OCI-LY1 (cell line): ENCODE measurements around the gene NIPAL1.

ENCODE experiments used
- EZH2 ChIP-seq: fragments of 200-600 bp; sonication (generic), shearing (Covaris generic); IDR thresholded peaks from 2 replicates; pipeline ENCODE4 v1.8.0; 2017; ENCODE audit warnings: borderline replicate concordance, mixed run types, mild to moderate bottlenecking, antibody characterized with exemption, low read length, moderate library complexity, mixed read lengths
- TF ChIP-seq, protein P1 (sequence below): fragments of 200-600 bp; sonication (generic), shearing (Covaris generic); IDR thresholded peaks from 2 replicates; pipeline ENCODE4 v1.5.1; 2017; ENCODE audit warnings: mild to moderate bottlenecking, antibody characterized with exemption, low read length, moderate library complexity, mixed read lengths

DNA sequence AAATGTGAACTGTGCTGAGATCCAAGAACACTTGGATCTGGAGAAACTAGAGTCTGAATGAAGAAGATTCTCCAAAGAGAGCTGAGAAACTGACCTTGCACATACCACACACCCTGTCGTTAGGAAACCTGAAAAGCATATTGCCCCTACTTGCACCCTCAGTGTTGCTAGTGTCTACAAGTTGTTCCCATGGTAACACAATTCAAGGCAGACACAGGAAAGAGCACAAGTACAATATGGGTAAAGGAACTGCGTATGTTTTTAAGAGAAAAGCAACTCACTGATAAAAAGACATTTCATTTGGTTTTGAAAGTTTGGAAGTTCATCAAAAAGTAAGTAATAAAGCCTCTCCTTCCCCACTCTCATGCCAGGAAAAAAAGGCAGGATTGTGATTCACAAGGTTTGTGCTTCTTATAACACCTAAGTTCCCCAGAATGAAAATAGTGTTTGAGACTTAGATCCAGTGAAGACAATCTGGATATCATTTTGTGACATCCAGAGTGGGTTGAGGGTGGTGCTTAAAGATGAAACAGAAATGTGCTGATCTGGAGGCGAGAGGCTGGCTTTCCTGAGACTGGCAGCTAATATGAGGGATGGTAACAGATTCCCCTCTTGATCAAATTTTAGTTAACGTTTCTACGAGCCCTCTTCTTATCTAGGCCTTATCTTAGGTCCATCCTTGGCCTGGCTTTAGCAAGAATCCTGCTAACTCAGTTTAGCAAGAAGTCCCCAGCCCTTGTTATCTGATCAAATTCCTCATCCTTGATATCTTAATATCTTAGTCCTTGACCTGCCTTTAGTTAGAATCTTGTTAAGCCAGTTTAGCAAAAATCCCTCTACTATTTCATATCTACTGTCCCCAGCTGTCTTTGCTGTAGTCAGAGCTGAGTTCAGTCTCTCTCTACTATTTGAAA, 42.3 kb downstream of the NIPAL1 start:
- TF ChIP-seq, protein P1, sequence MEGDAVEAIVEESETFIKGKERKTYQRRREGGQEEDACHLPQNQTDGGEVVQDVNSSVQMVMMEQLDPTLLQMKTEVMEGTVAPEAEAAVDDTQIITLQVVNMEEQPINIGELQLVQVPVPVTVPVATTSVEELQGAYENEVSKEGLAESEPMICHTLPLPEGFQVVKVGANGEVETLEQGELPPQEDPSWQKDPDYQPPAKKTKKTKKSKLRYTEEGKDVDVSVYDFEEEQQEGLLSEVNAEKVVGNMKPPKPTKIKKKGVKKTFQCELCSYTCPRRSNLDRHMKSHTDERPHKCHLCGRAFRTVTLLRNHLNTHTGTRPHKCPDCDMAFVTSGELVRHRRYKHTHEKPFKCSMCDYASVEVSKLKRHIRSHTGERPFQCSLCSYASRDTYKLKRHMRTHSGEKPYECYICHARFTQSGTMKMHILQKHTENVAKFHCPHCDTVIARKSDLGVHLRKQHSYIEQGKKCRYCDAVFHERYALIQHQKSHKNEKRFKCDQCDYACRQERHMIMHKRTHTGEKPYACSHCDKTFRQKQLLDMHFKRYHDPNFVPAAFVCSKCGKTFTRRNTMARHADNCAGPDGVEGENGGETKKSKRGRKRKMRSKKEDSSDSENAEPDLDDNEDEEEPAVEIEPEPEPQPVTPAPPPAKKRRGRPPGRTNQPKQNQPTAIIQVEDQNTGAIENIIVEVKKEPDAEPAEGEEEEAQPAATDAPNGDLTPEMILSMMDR, result no peak
- TF ChIP-seq EZH2, result no peak
